Thyroid gland (tissue), 4 donors: ENCODE results near the gene ISM1. TPM values are rescaled to one million over a fixed set of nuclear protein-coding genes. Genes with fewer than 3 reads are reported as not detected.
A peak's percentile ranks its signal among the peaks of the same experiment; 100 is the strongest.

Source experiments
- DNase-seq, 2 donors: peaks; one replicate each; pipeline ENCODE4 v3.0.0-alpha.2; 2019
- H3K27ac ChIP-seq, 3 donors: fragments of 200-600 bp; sonication (generic); 1 replicate in 2 of 3; 2 replicates in 1 of 3; pipeline ENCODE4 v1.5.1; 2016 to 2019; ENCODE audit warnings: mild to moderate bottlenecking in 1 of 3, moderate library complexity in 1 of 3
- H3K27me3 ChIP-seq: fragments of 200-600 bp; sonication (generic); one replicate; pipeline ENCODE4 v1.5.1; 2019
- H3K36me3 ChIP-seq, 2 donors: fragments of 200-600 bp; sonication (generic); one replicate each; pipeline ENCODE4 v1.5.1; 2016 to 2019
- H3K4me1 ChIP-seq, 2 donors: fragments of 200-600 bp; sonication (generic); one replicate each; pipeline ENCODE4 v1.5.1; 2017 to 2019
- H3K4me3 ChIP-seq, 3 donors: fragments of 200-600 bp; sonication (generic); replicated peaks in 1 of 3; 1 replicate in 2 of 3; 2 replicates in 1 of 3; pipeline ENCODE4 v1.5.1; 2016; ENCODE audit warnings: mild to moderate bottlenecking in 1 of 3
- H3K9me3 ChIP-seq: fragments of 200-600 bp; sonication (generic); one replicate; pipeline ENCODE4 v1.5.1; 2017
- POLR2A ChIP-seq, 2 donors: fragments of 450-650 bp; IDR thresholded peaks; one replicate each; pipeline ENCODE4 v1.6.1; 2017; ENCODE audit warnings: antibody characterized with exemption in 2 of 2, mild to moderate bottlenecking in 2 of 2, moderate library complexity in 1 of 2
- WGBS, 2 donors: methylation state at CpG; one replicate each; pipeline ENCODE4 v1.1.5; 2017; 5-methylcytosine and 5-hydroxymethylcytosine counted together
- intact Hi-C: fragments of 100-400 bp; cut with DNase I; formaldehyde crosslinking; loops from one replicate; pipeline ENCODE4 v1.15.1; 2023
- total RNA-seq, 4 donors: library from RNA; depleted of rRNA; stranded (reverse); fragments of >200 nt; gene quantifications; one replicate each; pipeline ENCODE4 v1.2.3, GENCODE V29; 2016
- TF ChIP-seq, protein P1 (sequence below), 6 experiments: fragments of 200-600 bp in 3 of 6; fragments of 450-650 bp in 3 of 6; sonication (generic) in 3 of 6; IDR thresholded peaks; one replicate each; pipeline ENCODE4 v1.5.1; 2016 to 2019; ENCODE audit warnings: antibody characterized with exemption in 6 of 6, mild to moderate bottlenecking in 2 of 6, inconsistent platforms in 1 of 6, moderate library complexity in 1 of 6

Gene ISM1
- total RNA-seq, 4 donors from 2014 or later, result 77.5 to 98.4 (median 83.7) TPM

DNA sequence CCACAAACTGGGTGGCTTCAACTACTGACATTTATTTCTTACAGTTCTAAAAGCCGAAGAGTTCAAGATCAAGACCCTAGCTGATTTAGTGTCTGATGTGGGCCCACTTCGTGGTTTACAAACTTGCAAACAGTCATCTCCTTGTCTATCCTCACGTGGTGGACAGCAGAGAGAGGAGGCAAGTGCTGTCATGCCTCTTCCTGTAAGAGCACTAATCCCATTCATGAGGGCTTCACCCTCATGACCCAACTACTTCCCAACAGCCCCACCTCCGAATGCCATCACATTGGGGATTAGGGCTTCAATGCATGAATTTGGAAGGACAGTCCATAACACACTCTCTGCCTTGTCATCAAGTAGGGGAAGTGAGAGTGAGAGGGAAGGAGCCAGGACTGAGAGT, 15.6 kb upstream of the ISM1 start:
- DNase-seq, result no peak
- Histone ChIP-seq H3K27me3 (no peaks in the 10 kb centered on the region), H3K4me3 (no peak overlapping the region), H3K9me3 (no peaks in the 10 kb centered on the region), H3K4me1 (peaks cover 5 to 13% of the 10 kb centered on the region in 2 donors), H3K36me3 (no peaks in the 10 kb centered on the region), H3K27ac (peak overlapping the region in 2 of 3 donors; percentile 34 to 56)
- TF ChIP-seq POLR2A (IDR thresholded peaks at IDR 0.05), result no peak
- TF ChIP-seq, protein P1, sequence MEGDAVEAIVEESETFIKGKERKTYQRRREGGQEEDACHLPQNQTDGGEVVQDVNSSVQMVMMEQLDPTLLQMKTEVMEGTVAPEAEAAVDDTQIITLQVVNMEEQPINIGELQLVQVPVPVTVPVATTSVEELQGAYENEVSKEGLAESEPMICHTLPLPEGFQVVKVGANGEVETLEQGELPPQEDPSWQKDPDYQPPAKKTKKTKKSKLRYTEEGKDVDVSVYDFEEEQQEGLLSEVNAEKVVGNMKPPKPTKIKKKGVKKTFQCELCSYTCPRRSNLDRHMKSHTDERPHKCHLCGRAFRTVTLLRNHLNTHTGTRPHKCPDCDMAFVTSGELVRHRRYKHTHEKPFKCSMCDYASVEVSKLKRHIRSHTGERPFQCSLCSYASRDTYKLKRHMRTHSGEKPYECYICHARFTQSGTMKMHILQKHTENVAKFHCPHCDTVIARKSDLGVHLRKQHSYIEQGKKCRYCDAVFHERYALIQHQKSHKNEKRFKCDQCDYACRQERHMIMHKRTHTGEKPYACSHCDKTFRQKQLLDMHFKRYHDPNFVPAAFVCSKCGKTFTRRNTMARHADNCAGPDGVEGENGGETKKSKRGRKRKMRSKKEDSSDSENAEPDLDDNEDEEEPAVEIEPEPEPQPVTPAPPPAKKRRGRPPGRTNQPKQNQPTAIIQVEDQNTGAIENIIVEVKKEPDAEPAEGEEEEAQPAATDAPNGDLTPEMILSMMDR (IDR thresholded peaks at IDR 0.05), result no peak
- WGBS, 2 donors, result 90 to 95% methylated on average over 4 of the region's 4 CpGs
- intact Hi-C loops, result no loop called here

DNA sequence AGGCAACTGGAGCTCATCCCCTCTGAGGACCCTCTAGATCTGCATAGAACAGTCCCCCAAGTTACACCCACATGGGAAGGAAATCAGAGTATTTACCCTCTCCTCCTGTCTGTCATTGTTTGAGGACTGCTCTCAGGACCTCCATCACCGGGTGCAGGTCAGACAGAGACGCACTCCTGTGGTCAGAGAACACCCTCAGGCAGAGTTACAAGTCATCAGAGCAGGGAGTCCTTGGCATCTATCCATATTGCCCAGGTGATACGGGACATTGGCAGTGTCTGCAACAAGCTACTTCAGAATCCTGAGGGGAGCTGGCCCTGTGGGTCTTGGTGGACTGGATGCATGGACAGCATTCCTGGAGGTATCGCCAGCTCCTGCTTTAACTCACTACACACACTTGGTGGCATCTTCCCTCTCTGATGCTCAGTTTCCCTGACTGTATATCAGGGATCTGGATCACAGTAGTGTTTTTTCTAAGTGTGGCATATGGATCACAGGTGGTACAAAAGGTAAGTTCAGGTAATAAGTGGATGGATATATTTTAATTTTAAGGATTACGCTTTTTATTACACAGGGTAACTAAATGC, 15.1 kb upstream of the ISM1 start:
- Histone ChIP-seq H3K27me3 (no peaks in the 10 kb centered on the region), H3K4me3 (no peak overlapping the region), H3K27ac (peak overlapping the region in 2 of 3 donors; percentile 34 to 56), H3K9me3 (no peaks in the 10 kb centered on the region), H3K4me1 (peaks cover 5 to 13% of the 10 kb centered on the region in 2 donors), H3K36me3 (no peaks in the 10 kb centered on the region)
- peak in 1 of 2 donors; percentile 28 for TF ChIP-seq POLR2A (IDR thresholded peaks at IDR 0.05)
- TF ChIP-seq, protein P1 (IDR thresholded peaks at IDR 0.05), result no peak
- intact Hi-C loops, result no loop called here
- DNase-seq, result peak; percentile 90 to 92
- 47 to 55% methylated on average over 5 of the region's 5 CpGs for WGBS, 2 donors

DNA sequence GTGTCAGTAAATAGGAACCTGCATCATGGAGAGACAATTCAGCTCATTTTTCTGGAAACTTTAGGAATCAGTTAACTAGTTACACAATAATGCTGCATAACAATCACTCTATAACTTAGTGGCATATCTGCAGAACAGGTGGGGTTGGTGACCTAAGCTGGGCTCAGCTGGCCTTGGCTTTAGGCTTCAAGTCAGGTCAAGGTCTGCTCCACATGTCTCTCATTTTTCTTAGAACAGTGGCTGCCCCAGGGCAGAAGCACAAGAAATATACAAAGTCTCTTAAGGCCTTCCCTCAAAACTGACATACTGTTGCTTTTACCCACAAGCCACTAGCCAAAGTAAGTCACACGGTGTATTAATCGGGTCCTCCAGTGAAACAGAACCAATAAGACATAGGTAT, 14.1 kb upstream of the ISM1 start:
- no peaks in the 10 kb centered on the region for H3K9me3 ChIP-seq
- H3K27me3 ChIP-seq, result no peaks in the 10 kb centered on the region
- no peak overlapping the region for H3K27ac ChIP-seq
- WGBS, 2 donors, result 96 to 100% methylated on average over 2 of the region's 2 CpGs
- no peaks in the 10 kb centered on the region for H3K36me3 ChIP-seq
- intact Hi-C loops, result no loop called here
- DNase-seq, result no peak
- H3K4me3 ChIP-seq, result no peak overlapping the region
- H3K4me1 ChIP-seq, result peaks cover 5 to 13% of the 10 kb centered on the region in 2 donors
- TF ChIP-seq, protein P1 (IDR thresholded peaks at IDR 0.05), result no peak
- TF ChIP-seq POLR2A (IDR thresholded peaks at IDR 0.05), result no peak

DNA sequence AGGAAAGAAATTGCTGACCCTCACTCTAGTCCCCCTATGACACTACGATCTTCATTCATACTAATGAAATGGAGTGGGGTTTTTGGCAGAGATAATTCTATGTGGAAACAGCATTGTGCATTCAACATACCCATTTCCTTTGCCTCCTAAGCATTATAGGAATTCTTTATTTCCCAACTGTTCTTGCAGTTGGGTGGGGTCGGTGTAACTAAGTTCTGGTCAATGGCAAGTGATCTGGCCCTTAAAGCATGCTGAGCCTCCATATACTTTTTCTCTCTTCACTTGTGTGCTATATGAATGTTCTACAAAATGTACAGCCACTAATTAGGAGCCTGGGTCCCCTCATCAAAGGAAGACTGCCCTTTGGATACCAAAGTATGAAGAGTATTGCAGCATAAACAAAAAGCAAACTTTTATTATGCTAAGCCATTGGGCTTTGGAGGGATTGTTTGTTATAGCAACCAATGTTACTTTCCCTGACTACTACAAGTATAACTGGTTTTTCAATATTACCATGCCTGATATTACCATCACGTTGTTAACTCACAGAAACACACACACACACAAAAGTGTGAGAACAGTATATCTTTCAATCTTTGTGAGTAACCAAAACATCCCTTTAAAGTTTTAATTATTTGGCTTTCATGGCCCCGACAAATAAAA, 9.0 kb upstream of the ISM1 start:
- 74 to 87% methylated on average over 4 of the region's 4 CpGs for WGBS, 2 donors
- H3K4me3 ChIP-seq, result no peak overlapping the region
- H3K4me1 ChIP-seq, result no peaks in the 10 kb centered on the region
- intact Hi-C loops, result no loop called here
- H3K27ac ChIP-seq, result no peak overlapping the region
- no peak for DNase-seq
- no peaks in the 10 kb centered on the region for H3K36me3 ChIP-seq
- H3K27me3 ChIP-seq, result no peaks in the 10 kb centered on the region
- no peaks in the 10 kb centered on the region for H3K9me3 ChIP-seq
- no peak for TF ChIP-seq POLR2A (IDR thresholded peaks at IDR 0.05)
- TF ChIP-seq, protein P1 (IDR thresholded peaks at IDR 0.05), result no peak

- 67 to 78% methylated on average over 5 of the region's 5 CpGs for WGBS, 2 donors
- Histone ChIP-seq H3K36me3 (no peaks in the 10 kb centered on the region), H3K9me3 (no peaks in the 10 kb centered on the region), H3K4me3 (no peak overlapping the region), H3K4me1 (no peaks in the 10 kb centered on the region), H3K27ac (no peak overlapping the region), H3K27me3 (no peaks in the 10 kb centered on the region)
- intact Hi-C loops, result no loop called here
- TF ChIP-seq, protein P1 (IDR thresholded peaks at IDR 0.05), result no peak
- no peak for TF ChIP-seq POLR2A (IDR thresholded peaks at IDR 0.05)
- no peak for DNase-seq
These were observed 8.3 kb upstream of the ISM1 start for GRCh38 chr20:13212750-13213149.
